Measurements from ENCODE around the gene DIS3L. TPM values are rescaled to one million over a fixed set of nuclear protein-coding genes. Genes with fewer than 3 reads are reported as not detected.

Gene DIS3L
- total RNA-seq, 1 donor from 2014 or later: 27.2 TPM

DNA sequence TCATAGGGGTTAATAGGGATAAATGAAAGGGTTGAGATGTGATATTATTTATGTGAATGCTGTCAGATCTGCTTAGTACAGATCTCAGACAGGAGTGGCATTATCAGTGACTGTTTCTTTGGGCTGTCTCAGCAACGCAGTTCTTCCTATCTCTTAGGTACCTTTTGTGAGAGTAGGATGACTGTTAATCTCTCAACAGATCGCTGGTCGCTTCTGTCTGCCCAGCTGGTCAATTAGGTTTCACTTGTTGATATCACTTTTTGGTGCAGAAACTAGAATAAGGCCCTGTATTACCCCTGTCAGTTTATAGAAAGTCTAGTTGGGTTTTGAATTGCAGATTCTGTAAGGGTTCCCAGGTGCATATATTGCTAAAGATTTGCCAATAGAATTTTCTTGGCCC is 16.5 kb downstream of the DIS3L start:
- H3K9me3 Mint-ChIP-seq: no peaks in the 10 kb centered on the region
- no peaks in the 10 kb centered on the region for H3K4me1 Mint-ChIP-seq
- peaks cover 71% of the 10 kb centered on the region for H3K36me3 Mint-ChIP-seq (ENCODE audit: low read depth)
- no peaks in the 10 kb centered on the region for H3K27me3 Mint-ChIP-seq
- TF ChIP-seq, protein P1, sequence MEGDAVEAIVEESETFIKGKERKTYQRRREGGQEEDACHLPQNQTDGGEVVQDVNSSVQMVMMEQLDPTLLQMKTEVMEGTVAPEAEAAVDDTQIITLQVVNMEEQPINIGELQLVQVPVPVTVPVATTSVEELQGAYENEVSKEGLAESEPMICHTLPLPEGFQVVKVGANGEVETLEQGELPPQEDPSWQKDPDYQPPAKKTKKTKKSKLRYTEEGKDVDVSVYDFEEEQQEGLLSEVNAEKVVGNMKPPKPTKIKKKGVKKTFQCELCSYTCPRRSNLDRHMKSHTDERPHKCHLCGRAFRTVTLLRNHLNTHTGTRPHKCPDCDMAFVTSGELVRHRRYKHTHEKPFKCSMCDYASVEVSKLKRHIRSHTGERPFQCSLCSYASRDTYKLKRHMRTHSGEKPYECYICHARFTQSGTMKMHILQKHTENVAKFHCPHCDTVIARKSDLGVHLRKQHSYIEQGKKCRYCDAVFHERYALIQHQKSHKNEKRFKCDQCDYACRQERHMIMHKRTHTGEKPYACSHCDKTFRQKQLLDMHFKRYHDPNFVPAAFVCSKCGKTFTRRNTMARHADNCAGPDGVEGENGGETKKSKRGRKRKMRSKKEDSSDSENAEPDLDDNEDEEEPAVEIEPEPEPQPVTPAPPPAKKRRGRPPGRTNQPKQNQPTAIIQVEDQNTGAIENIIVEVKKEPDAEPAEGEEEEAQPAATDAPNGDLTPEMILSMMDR (IDR thresholded peaks at IDR 0.05): no peak
- no peak overlapping the region for H3K27ac Mint-ChIP-seq
- DNase-seq: no peak
- no peak overlapping the region for H3K4me3 Mint-ChIP-seq
- intact Hi-C loops (cut with micrococcal nuclease): no loop called here
- CTCF ChIA-PET: no interaction called here
- POLR2A ChIA-PET: no interaction called here
- ATAC-seq (ENCODE audit: low read depth): no peak

DNA sequence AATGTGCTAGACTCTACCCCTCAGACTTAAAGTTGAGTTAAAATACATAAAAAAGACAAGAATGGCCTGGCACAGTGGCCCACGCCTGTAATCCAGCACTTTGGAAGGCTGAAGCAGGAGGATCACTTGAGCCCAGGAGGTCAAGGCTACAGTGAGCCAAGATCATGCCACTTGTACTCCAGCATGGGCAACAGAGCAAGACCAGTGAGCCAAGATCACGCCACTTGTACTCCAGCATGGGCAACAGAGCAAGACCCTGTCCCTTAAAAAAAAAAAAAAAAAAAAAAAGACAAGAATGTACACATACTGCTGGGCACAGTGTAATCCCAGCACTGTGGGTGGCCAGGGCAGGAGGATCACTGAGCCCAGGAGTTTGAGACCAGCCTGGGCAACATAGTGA is 17.4 kb downstream of the DIS3L start:
- intact Hi-C loops (cut with micrococcal nuclease): no loop called here
- no peak overlapping the region for H3K4me3 Mint-ChIP-seq
- TF ChIP-seq, protein P1 (IDR thresholded peaks at IDR 0.05): no peak
- POLR2A ChIA-PET: no interaction called here
- H3K36me3 Mint-ChIP-seq (ENCODE audit: low read depth): peaks cover 80% of the 10 kb centered on the region
- CTCF ChIA-PET: no interaction called here
- no peak overlapping the region for H3K27ac Mint-ChIP-seq
- H3K9me3 Mint-ChIP-seq: no peaks in the 10 kb centered on the region
- DNase-seq: no peak
- no peaks in the 10 kb centered on the region for H3K4me1 Mint-ChIP-seq
- H3K27me3 Mint-ChIP-seq: no peaks in the 10 kb centered on the region
- ATAC-seq (ENCODE audit: low read depth): no peak

DNA sequence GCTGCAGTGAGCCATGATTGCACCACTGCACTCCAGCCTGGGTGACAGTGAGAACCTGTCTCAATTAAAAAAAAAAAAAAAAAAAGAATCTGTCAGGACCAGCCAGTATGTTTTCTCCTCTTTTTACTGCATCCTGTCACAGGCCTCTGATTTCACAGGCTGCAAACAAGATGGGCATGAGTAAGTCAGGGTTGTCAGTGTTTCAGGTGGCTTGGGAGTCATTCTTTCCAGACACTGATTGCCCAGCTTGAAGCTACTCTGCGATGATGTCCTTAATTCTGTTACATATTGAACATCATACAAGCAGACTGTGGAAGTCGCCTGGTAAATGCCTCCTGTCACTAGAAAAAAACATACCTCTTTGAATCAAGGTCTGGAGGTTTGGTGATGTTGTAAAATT is 18.8 kb downstream of the DIS3L start:
- H3K27me3 Mint-ChIP-seq: no peaks in the 10 kb centered on the region
- H3K4me1 Mint-ChIP-seq: no peaks in the 10 kb centered on the region
- no peak for ATAC-seq (ENCODE audit: low read depth)
- no peak overlapping the region for H3K27ac Mint-ChIP-seq
- ChIA-PET POLR2A (interaction anchor here (0.5 kb wide), 1 partner anchor 1173 kb away, joined by 3 read pairs; no protein-coding TSS in a partner anchor), CTCF (interaction anchor here (1.2 kb wide), 1 partner anchor 187 kb away, joined by 3 read pairs; no protein-coding TSS in a partner anchor)
- TF ChIP-seq, protein P1 (IDR thresholded peaks at IDR 0.05): no peak
- H3K36me3 Mint-ChIP-seq (ENCODE audit: low read depth): peaks cover 82% of the 10 kb centered on the region
- H3K4me3 Mint-ChIP-seq: no peak overlapping the region
- H3K9me3 Mint-ChIP-seq: no peaks in the 10 kb centered on the region
- intact Hi-C loops (cut with micrococcal nuclease): no loop called here
- DNase-seq: no peak

DNA sequence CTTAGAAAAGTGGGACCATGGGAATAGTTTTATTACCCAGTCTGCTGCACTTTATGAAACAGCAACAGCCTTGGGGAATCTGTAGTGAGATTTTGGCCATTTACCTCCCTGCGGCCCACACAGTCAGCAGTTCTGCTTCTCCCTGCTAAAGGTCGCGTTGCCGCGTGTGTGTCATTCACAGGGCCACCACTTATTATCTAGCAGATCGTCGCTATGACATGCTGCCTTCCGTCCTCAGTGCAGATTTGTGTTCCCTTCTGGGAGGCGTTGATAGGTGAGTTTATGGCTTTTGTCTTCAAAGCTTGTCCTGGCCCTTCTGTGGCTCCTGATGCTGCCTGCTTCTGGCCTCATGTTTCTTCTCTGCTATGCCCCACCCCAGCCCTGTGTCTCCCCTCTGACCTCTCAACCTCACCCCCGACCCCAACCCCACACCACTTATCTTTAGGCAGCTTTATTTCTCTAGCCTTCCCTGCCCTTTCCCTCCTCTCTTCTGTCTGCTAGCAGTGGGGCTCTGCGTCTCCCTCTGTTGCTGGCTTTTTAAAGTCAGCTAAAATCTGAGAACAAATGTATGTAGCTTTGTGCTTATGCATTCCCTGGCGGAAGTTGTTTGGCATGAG is 30.1 kb downstream of the DIS3L start:
- CTCF ChIA-PET: no interaction called here

DNA sequence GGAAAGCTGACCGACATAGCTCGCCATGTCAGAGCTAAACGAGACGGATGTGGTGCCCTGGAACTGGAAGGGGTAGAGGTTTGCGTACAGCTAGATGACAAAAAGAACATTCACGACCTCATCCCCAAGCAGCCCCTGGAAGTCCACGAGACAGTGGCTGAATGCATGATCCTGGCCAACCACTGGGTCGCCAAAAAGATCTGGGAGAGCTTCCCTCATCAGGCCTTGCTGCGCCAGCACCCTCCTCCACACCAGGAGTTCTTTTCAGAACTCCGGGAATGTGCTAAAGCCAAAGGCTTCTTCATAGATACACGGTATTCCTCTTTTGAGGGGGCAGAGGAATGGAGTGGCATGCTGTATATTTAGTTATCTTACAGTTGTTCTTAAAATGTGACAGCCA is 32.7 kb downstream of the DIS3L start:
- Mint-ChIP-seq H3K9me3 (no peaks in the 10 kb centered on the region), H3K27ac (no peak overlapping the region), H3K4me1 (no peaks in the 10 kb centered on the region), H3K27me3 (no peaks in the 10 kb centered on the region), H3K4me3 (no peak overlapping the region), H3K36me3 (ENCODE audit: low read depth) (peaks cover 77% of the 10 kb centered on the region)
- TF ChIP-seq, protein P1 (IDR thresholded peaks at IDR 0.05): no peak
- CTCF ChIA-PET: no interaction called here
- POLR2A ChIA-PET: interaction anchor here (1.0 kb wide), 1 partner anchor 60 kb away, joined by 6 read pairs; the partner anchor contains the start of gene MAP2K1
- no peak for DNase-seq
- ATAC-seq (ENCODE audit: low read depth): no peak
- intact Hi-C loops (cut with micrococcal nuclease): no loop called here

More for the DNA sequence above, 30.1 kb downstream of the DIS3L start:
- ATAC-seq (ENCODE audit: low read depth): no peak
- no peak overlapping the region for H3K4me3 Mint-ChIP-seq
- TF ChIP-seq, protein P1 (IDR thresholded peaks at IDR 0.05): no peak
- POLR2A ChIA-PET: no interaction called here
- H3K27ac Mint-ChIP-seq: no peak overlapping the region
- H3K4me1 Mint-ChIP-seq: no peaks in the 10 kb centered on the region
- no peaks in the 10 kb centered on the region for H3K9me3 Mint-ChIP-seq
- intact Hi-C loops (cut with micrococcal nuclease): no loop called here
- no peaks in the 10 kb centered on the region for H3K27me3 Mint-ChIP-seq
- peaks cover 73% of the 10 kb centered on the region for H3K36me3 Mint-ChIP-seq (ENCODE audit: low read depth)
- no peak for DNase-seq

Data from activated B cell treated with CpG ODN at 0.5 μM for 24 hours (primary cell).